DOHH2 (cell line): Measurements from ENCODE around the gene IQSEC1.

ENCODE experiments used
- CTCF ChIP-seq: fragments of 200-600 bp; sonication (generic); IDR thresholded peaks from one replicate; pipeline ENCODE4 v1.5.1; 2014; ENCODE audit warnings: antibody characterized with exemption, mild to moderate bottlenecking, low read depth, low read length; ENCODE audit not compliant: poor library complexity, severe bottlenecking
- EZH2phosphoT487 ChIP-seq: fragments of 200-600 bp; sonication (generic); IDR thresholded peaks from 2 replicates; pipeline ENCODE4 v1.6.1; 2017; ENCODE audit warnings: borderline replicate concordance, mild to moderate bottlenecking, antibody characterized with exemption, low read length, moderate library complexity, mixed read lengths

GRCh38 chr3:12905316-12906071 lies 167.7 kb downstream of the IQSEC1 start:
- TF ChIP-seq CTCF (no peak), EZH2phosphoT487 (no peak)
